AG09309 (cell line): ENCODE results near the gene MS4A4A.

Experiments used
- DNase-seq: peaks from one replicate; pipeline ENCODE4 v3.0.0-alpha.2; 2010; ENCODE audit warnings: low read depth
- H3K4me3 ChIP-seq: 2 replicates; pipeline ENCODE4 v1.5.1; 2011; ENCODE audit warnings: mild to moderate bottlenecking, low read depth, low read length, moderate library complexity; ENCODE audit not compliant: control insufficient read depth
- CTCF ChIP-seq: IDR thresholded peaks from 2 replicates; pipeline ENCODE4 v1.5.1; 2011; ENCODE audit warnings: mild to moderate bottlenecking, low read depth, low read length, inconsistent platforms; ENCODE audit not compliant: insufficient read depth, control insufficient read depth; ENCODE audit errors: missing control alignments

The MS4A4A gene

GRCh38 chr11:60280412-60280811 lies at the start of gene MS4A4A:
TSS of gene MS4A4A (plus strand) at chr11:60280666. CDS start at chr11:60280676, 10 bp downstream.
- no peak for TF ChIP-seq CTCF
- no peak for DNase-seq
- no peak within 1 kb of the TSS for H3K4me3 ChIP-seq

- no peak for DNase-seq
- no peak for TF ChIP-seq CTCF
- H3K4me3 ChIP-seq, result no peak overlapping the region
Observed at GRCh38 chr11:60230681-60231080, 49.8 kb upstream of the MS4A4A start.

GRCh38 chr11:60235321-60235720 lies 45.1 kb upstream of the MS4A4A start:
- TF ChIP-seq CTCF, result no peak
- no peak overlapping the region for H3K4me3 ChIP-seq
- no peak for DNase-seq

GRCh38 chr11:60240662-60241061 lies 39.8 kb upstream of the MS4A4A start:
- no peak overlapping the region for H3K4me3 ChIP-seq
- TF ChIP-seq CTCF, result no peak
- no peak for DNase-seq

- no peak overlapping the region for H3K4me3 ChIP-seq
- DNase-seq, result no peak
- TF ChIP-seq CTCF, result no peak
Observed at GRCh38 chr11:60241786-60242185, 38.7 kb upstream of the MS4A4A start.

GRCh38 chr11:60242740-60243239 lies 37.7 kb upstream of the MS4A4A start, which contains the start of gene MS4A4E:
TSS of gene MS4A4E (minus strand) at chr11:60243137. CDS start at chr11:60230055, 13,082 bp downstream.
- H3K4me3 ChIP-seq, result no peak within 1 kb of the TSS
- TF ChIP-seq CTCF, result no peak
- DNase-seq, result no peak
